NK-92 (cell line): ENCODE data around the gene KBTBD4.

Experiments
- DNase-seq: peaks from one replicate; lab custom pipeline; 2025; ENCODE audit not compliant: unreplicated experiment; lab: John Stamatoyannopoulos, UW

The KBTBD4 gene

GRCh38 chr11:47578524-47579494, at the start of gene KBTBD4, which contains the start of gene NDUFS3:
TSS of gene KBTBD4 (minus strand) at chr11:47578970. CDS start at chr11:47578951, 19 bp downstream.
TSS of gene NDUFS3 (plus strand) at chr11:47579074. CDS start at chr11:47579092, 18 bp downstream.
- peak; percentile 31 for DNase-seq

- no peak for DNase-seq
Observed at GRCh38 chr11:47628026-47628425, 49.3 kb upstream of the KBTBD4 start.

GRCh38 chr11:47626234-47626633, 47.5 kb upstream of the KBTBD4 start:
- no peak for DNase-seq

- DNase-seq = no peak
Observed at GRCh38 chr11:47620836-47621378, 42.1 kb upstream of the KBTBD4 start.

GRCh38 chr11:47617417-47617809, 38.6 kb upstream of the KBTBD4 start:
- no peak for DNase-seq

GRCh38 chr11:47616726-47617416, 38.1 kb upstream of the KBTBD4 start:
- DNase-seq = no peak

- no peak for DNase-seq
Observed at GRCh38 chr11:47615249-47615648, 36.5 kb upstream of the KBTBD4 start.

- DNase-seq = no peak
Observed at GRCh38 chr11:47611348-47611794, 32.6 kb upstream of the KBTBD4 start.

- no peak for DNase-seq
Observed at GRCh38 chr11:47609675-47610074, 30.9 kb upstream of the KBTBD4 start.

GRCh38 chr11:47607380-47607779, 28.6 kb upstream of the KBTBD4 start:
- DNase-seq = no peak

GRCh38 chr11:47606731-47607130, 28.0 kb upstream of the KBTBD4 start:
- DNase-seq = no peak

- DNase-seq = no peak
Observed at GRCh38 chr11:47605921-47606320, 27.2 kb upstream of the KBTBD4 start.

- no peak for DNase-seq
Observed at GRCh38 chr11:47603295-47603694, 24.5 kb upstream of the KBTBD4 start.

- DNase-seq = no peak
Observed at GRCh38 chr11:47599902-47600301, 21.1 kb upstream of the KBTBD4 start.

GRCh38 chr11:47595967-47596366, 17.2 kb upstream of the KBTBD4 start:
- DNase-seq = no peak

- DNase-seq = no peak
Observed at GRCh38 chr11:47595029-47595428, 16.3 kb upstream of the KBTBD4 start.

GRCh38 chr11:47593934-47594855, 15.4 kb upstream of the KBTBD4 start, which contains the start of gene C1QTNF4:
TSS of gene C1QTNF4 (minus strand) at chr11:47594411. CDS start at chr11:47590810, 3,601 bp downstream.
- DNase-seq = no peak

GRCh38 chr11:47593492-47593933, 14.7 kb upstream of the KBTBD4 start:
- DNase-seq = no peak

GRCh38 chr11:47592970-47593369, 14.2 kb upstream of the KBTBD4 start:
- no peak for DNase-seq

- no peak for DNase-seq
Observed at GRCh38 chr11:47592251-47592650, 13.5 kb upstream of the KBTBD4 start.
